ENCODE results near the gene CTDSPL. TPM values are rescaled to one million over a fixed set of nuclear protein-coding genes. Genes with fewer than 3 reads are reported as not detected.

CTDSPL gene
- total RNA-seq, 1 experiment from 2014 or later, result 34.4 TPM

GRCh38 chr3:37945807-37946530, 84.3 kb downstream of the CTDSPL start (continued):
- TF ChIP-seq EGR1 (IDR thresholded peaks at IDR 0.05; ENCODE audit: low read depth), result no peak
- TF ChIP-seq SIN3A (IDR thresholded peaks at IDR 0.05; ENCODE audit: low read depth), result peak; percentile 76; the same call in 1 of the 2 replicates
- no peak for TF ChIP-seq POLR2A (IDR thresholded peaks at IDR 0.05; ENCODE audit: borderline replicate concordance, extremely low read depth, insufficient read depth, insufficient read length)
- TF ChIP-seq CEBPB (IDR thresholded peaks at IDR 0.05; ENCODE audit: low read depth), result peak; percentile 30

- H3K79me2 ChIP-seq (ENCODE audit: insufficient read depth, low read length), result no peaks in the 10 kb centered on the region
- H3K9me3 ChIP-seq (ENCODE audit: control insufficient read depth in 1 of 2, insufficient read depth in 1 of 2, low read depth in 1 of 2, low read length in 2 of 2), result no peaks in the 10 kb centered on the region
- peak overlapping the region in 1 of 2 experiments; percentile 28; a peak in 1 of 4 replicates for H3K4me3 ChIP-seq (replicated peaks in 1 of 2; ENCODE audit: low read depth in 1 of 2, low read length in 2 of 2)
- H3K4me2 ChIP-seq (ENCODE audit: low read length), result peak overlapping the region; percentile 74
- ATAC-seq (no peak; the same call in 1 of the 2 replicates), DNase-seq (ENCODE audit: low read depth, low spot score) (no peak)
- peak overlapping the region; percentile 71 for H3K27ac ChIP-seq (ENCODE audit: low read depth, low read length)
- no peaks in the 10 kb centered on the region for H3K9me2 ChIP-seq (ENCODE audit: insufficient read depth)
- H3K9ac ChIP-seq (ENCODE audit: low read length), result peak overlapping the region; percentile 40
- H3K4me1 ChIP-seq (ENCODE audit: control insufficient read depth in 1 of 2, insufficient read depth in 2 of 2, low read length in 2 of 2), result peaks cover 56% of the 10 kb centered on the region in 2 experiments
- H3K36me3 ChIP-seq (ENCODE audit: control insufficient read depth in 1 of 2, insufficient read depth in 2 of 2, low read length in 2 of 2), result no peaks in the 10 kb centered on the region
- no peak overlapping the region for H2AFZ ChIP-seq (ENCODE audit: low read depth, low read length, poor library complexity, severe bottlenecking)
- ChIA-PET RAD21 (ENCODE audit: low non-redundant PET in 1 of 2, low total read pairs in 2 of 2, uncharacterized antibody in 2 of 2, unreplicated experiment in 2 of 2) (no interaction called here), POLR2A (no interaction called here), CTCF (no interaction called here)
- no TSS peak for BruUV-seq (replicated peaks)
- intact Hi-C loops (cut with micrococcal nuclease), result no loop called here
- no peaks in the 10 kb centered on the region for H4K20me1 ChIP-seq (ENCODE audit: insufficient read depth)
- no peak for TF ChIP-seq ZNF274 (IDR thresholded peaks at IDR 0.05; ENCODE audit: low read depth, low read length)
- no peak for TF ChIP-seq EZH2 (IDR thresholded peaks at IDR 0.05)
- no peak for TF ChIP-seq FOSL1 (IDR thresholded peaks at IDR 0.05; ENCODE audit: low read depth)
- no peak for TF ChIP-seq YY1 (IDR thresholded peaks at IDR 0.05; ENCODE audit: extremely low read depth, insufficient replicate concordance, low read depth, low read length)
- no peak for TF ChIP-seq EZH2phosphoT487 (IDR thresholded peaks at IDR 0.05; ENCODE audit: borderline replicate concordance)
- no peak for TF ChIP-seq REST (IDR thresholded peaks at IDR 0.05; ENCODE audit: low read depth)
- TF ChIP-seq CEBPB (IDR thresholded peaks at IDR 0.05; ENCODE audit: low read depth), result no peak
- no peak for TF ChIP-seq EGR1 (IDR thresholded peaks at IDR 0.05; ENCODE audit: low read depth)
- no peak for TF ChIP-seq ZFX (IDR thresholded peaks at IDR 0.05)
- H3K27me3 ChIP-seq (ENCODE audit: insufficient read depth, low read length), result no peaks in the 10 kb centered on the region
Observed at GRCh38 chr3:37946531-37946889, 84.8 kb downstream of the CTDSPL start.

All from HCT116 (cell line).